HEK293 (cell line): ENCODE results near the gene TACR2.
A peak's percentile ranks its signal among the peaks of the same experiment; 100 is the strongest.

Source experiments
- CTCF ChIP-seq: fragments of 450-650 bp; formaldehyde crosslinking; IDR thresholded peaks from 2 replicates; pipeline ENCODE4 v1.5.1; 2016; ENCODE audit warnings: missing biosample characterization, missing genetic modification characterization
- GFI1B ChIP-seq: fragments of 450-650 bp; formaldehyde crosslinking; IDR thresholded peaks from 2 replicates; pipeline ENCODE4 v1.5.1; 2016; ENCODE audit warnings: missing biosample characterization, missing genetic modification characterization
- GLI2 ChIP-seq: fragments of 450-650 bp; formaldehyde crosslinking; IDR thresholded peaks from 2 replicates; pipeline ENCODE4; 2017; ENCODE audit warnings: missing biosample characterization, missing genetic modification characterization, low read depth, borderline replicate concordance
- GLI4 ChIP-seq: fragments of 450-650 bp; formaldehyde crosslinking; IDR thresholded peaks from 2 replicates; pipeline ENCODE4 v1.5.1; 2016; ENCODE audit warnings: missing biosample characterization, missing genetic modification characterization
- GLIS2 ChIP-seq: fragments of 450-650 bp; formaldehyde crosslinking; IDR thresholded peaks from 2 replicates; pipeline ENCODE4 v1.5.1; 2016; ENCODE audit warnings: missing biosample characterization, missing genetic modification characterization
- OSR2 ChIP-seq: fragments of 450-650 bp; formaldehyde crosslinking; IDR thresholded peaks from 2 replicates; pipeline ENCODE4 v1.5.1; 2016; ENCODE audit warnings: missing biosample characterization, missing genetic modification characterization
- OVOL3 ChIP-seq: fragments of 450-650 bp; formaldehyde crosslinking; IDR thresholded peaks from 2 replicates; pipeline ENCODE4 v1.5.1; 2016; ENCODE audit warnings: missing biosample characterization, missing genetic modification characterization
- TRIM28 ChIP-seq: IDR thresholded peaks from 2 replicates; pipeline ENCODE4 v1.6.1; 2011; ENCODE audit warnings: low read length, control low read depth, borderline replicate concordance
- WT1 ChIP-seq: fragments of 450-650 bp; formaldehyde crosslinking; IDR thresholded peaks from 2 replicates; pipeline ENCODE4 v1.5.1; 2016; ENCODE audit warnings: missing biosample characterization, missing genetic modification characterization
- ZBTB6 ChIP-seq: fragments of 450-650 bp; formaldehyde crosslinking; IDR thresholded peaks from 2 replicates; pipeline ENCODE4 v1.5.1; 2017; ENCODE audit warnings: missing biosample characterization, missing genetic modification characterization
- ZIC2 ChIP-seq: fragments of 450-650 bp; formaldehyde crosslinking; IDR thresholded peaks from 2 replicates; pipeline ENCODE4 v1.5.1; 2016; ENCODE audit warnings: missing biosample characterization, missing genetic modification characterization
- ZNF133 ChIP-seq: fragments of 450-650 bp; formaldehyde crosslinking; IDR thresholded peaks from 2 replicates; pipeline ENCODE4 v1.5.1; 2016; ENCODE audit warnings: missing biosample characterization, missing genetic modification characterization
- ZNF140 ChIP-seq: fragments of 450-650 bp; formaldehyde crosslinking; IDR thresholded peaks from 2 replicates; pipeline ENCODE4 v1.5.1; 2016; ENCODE audit warnings: missing biosample characterization, missing genetic modification characterization
- ZNF175 ChIP-seq: fragments of 450-650 bp; formaldehyde crosslinking; IDR thresholded peaks from 2 replicates; pipeline ENCODE4 v1.5.1; 2016; ENCODE audit warnings: missing biosample characterization, missing genetic modification characterization
- ZNF202 ChIP-seq: fragments of 450-650 bp; formaldehyde crosslinking; IDR thresholded peaks from 2 replicates; pipeline ENCODE4 v1.5.1; 2016; ENCODE audit warnings: missing biosample characterization, missing genetic modification characterization, borderline replicate concordance
- ZNF214 ChIP-seq: fragments of 450-650 bp; formaldehyde crosslinking; IDR thresholded peaks from 2 replicates; pipeline ENCODE4 v1.5.1; 2017; ENCODE audit warnings: missing biosample characterization, mild to moderate bottlenecking, missing genetic modification characterization, borderline replicate concordance
- ZNF354C ChIP-seq: fragments of 450-650 bp; formaldehyde crosslinking; IDR thresholded peaks from 2 replicates; pipeline ENCODE4 v1.5.1; 2016; ENCODE audit warnings: missing biosample characterization, missing genetic modification characterization, low read depth, borderline replicate concordance
- ZNF391 ChIP-seq: fragments of 450-650 bp; formaldehyde crosslinking; IDR thresholded peaks from 2 replicates; pipeline ENCODE4 v1.5.1; 2016; ENCODE audit warnings: low read depth, missing biosample characterization, missing genetic modification characterization, borderline replicate concordance
- ZNF398 ChIP-seq: fragments of 450-650 bp; formaldehyde crosslinking; IDR thresholded peaks from 2 replicates; pipeline ENCODE4 v1.5.1; 2017; ENCODE audit warnings: missing biosample characterization, missing genetic modification characterization
- ZNF580 ChIP-seq: fragments of 450-650 bp; formaldehyde crosslinking; IDR thresholded peaks from 2 replicates; pipeline ENCODE4 v1.5.1; 2016; ENCODE audit warnings: missing biosample characterization, missing genetic modification characterization
- ZNF624 ChIP-seq: fragments of 450-650 bp; formaldehyde crosslinking; IDR thresholded peaks from 2 replicates; pipeline ENCODE4 v1.5.1; 2017; ENCODE audit warnings: missing biosample characterization, missing genetic modification characterization
- ZNF629 ChIP-seq: fragments of 450-650 bp; formaldehyde crosslinking; IDR thresholded peaks from 2 replicates; pipeline ENCODE4 v1.5.1; 2017; ENCODE audit warnings: missing biosample characterization, missing genetic modification characterization
- ZNF639 ChIP-seq: fragments of 450-650 bp; formaldehyde crosslinking; IDR thresholded peaks from 2 replicates; pipeline ENCODE4 v1.5.1; 2016; ENCODE audit warnings: missing biosample characterization, missing genetic modification characterization
- ZNF792 ChIP-seq: fragments of 450-650 bp; formaldehyde crosslinking; IDR thresholded peaks from 2 replicates; pipeline ENCODE4 v1.5.1; 2016; ENCODE audit warnings: missing biosample characterization, missing genetic modification characterization
- TF ChIP-seq, protein P1 (sequence below): fragments of 450-650 bp; formaldehyde crosslinking; IDR thresholded peaks from 2 replicates; pipeline ENCODE4 v1.5.1; 2016; ENCODE audit warnings: missing biosample characterization, missing genetic modification characterization
- TF ChIP-seq, protein P2 (sequence below): fragments of 450-650 bp; formaldehyde crosslinking; IDR thresholded peaks from 2 replicates; pipeline ENCODE4 v1.5.1; 2016; ENCODE audit warnings: missing biosample characterization, missing genetic modification characterization
- TF ChIP-seq, protein P3 (sequence below): fragments of 450-650 bp; formaldehyde crosslinking; IDR thresholded peaks from 2 replicates; pipeline ENCODE4 v1.5.1; 2016; ENCODE audit warnings: missing biosample characterization, missing genetic modification characterization

TACR2 gene

DNA sequence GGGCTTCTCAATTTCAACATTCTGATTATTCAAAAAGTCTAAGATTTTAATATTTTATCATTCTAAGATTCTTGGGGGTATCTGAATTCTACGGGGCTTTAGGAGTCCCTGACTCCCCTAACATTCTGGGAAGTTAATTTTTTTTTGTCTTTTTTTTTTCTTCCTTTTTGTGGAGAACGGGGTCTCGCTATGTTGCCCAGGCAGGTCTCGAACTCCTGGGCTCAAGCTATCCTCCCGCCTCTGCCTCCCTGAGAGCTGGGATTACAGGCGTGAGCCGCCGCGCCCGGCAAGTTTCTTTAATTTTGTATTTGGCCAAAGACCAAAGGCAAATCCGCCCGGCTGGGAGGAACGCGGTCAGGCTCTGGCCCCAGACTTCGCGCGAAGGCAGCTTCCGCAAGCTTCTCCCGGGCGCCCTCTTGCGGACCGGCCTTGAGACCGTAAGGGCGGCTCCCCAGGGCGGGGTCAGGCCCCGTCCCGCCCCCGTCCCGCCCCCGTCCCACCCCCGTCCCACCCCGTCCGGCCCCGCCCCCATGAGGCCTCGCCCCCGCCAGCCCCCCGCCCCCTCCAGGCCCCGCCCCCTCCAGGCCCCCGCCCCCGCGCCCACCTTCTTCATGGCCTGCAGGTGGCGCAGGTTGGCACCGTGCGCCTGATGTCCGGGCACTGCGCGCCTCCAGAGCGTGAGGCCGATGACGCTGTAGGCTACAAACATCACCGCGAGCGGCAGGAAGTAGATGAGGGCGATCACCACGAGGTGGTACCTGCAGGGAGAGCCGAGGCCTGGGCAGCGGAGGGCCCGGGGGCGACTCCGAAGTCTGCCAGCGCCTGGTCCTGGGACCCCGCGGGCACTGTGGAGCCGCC, 8.2 kb downstream of the TACR2 start (continued):
- TF ChIP-seq ZNF580 (tag by site-specific recombination), result peak; percentile 90
- no peak for TF ChIP-seq ZNF202 (tag by site-specific recombination)
- TF ChIP-seq, protein P1, sequence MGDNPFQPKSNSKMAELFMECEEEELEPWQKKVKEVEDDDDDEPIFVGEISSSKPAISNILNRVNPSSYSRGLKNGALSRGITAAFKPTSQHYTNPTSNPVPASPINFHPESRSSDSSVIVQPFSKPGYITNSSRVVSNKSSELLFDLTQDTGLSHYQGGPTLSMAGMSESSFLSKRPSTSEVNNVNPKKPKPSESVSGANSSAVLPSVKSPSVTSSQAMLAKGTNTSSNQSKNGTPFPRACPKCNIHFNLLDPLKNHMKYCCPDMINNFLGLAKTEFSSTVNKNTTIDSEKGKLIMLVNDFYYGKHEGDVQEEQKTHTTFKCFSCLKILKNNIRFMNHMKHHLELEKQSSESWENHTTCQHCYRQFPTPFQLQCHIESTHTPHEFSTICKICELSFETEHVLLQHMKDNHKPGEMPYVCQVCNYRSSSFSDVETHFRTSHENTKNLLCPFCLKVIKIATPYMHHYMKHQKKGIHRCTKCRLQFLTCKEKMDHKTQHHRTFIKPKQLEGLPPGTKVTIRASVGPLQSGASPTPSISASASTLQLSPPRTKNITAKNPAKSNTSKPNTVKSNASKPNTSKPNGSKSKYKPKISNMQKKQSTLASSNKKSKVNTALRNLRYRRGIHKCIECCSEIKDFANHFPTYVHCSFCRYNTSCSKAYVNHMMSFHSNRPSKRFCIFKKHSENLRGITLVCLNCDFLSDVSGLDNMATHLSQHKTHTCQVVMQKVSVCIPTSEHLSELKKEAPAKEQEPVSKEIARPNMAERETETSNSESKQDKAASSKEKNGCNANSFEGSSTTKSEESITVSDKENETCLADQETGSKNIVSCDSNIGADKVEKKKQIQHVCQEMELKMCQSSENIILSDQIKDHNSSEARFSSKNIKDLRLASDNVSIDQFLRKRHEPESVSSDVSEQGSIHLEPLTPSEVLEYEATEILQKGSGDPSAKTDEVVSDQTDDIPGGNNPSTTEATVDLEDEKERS, result no peak
- no peak for TF ChIP-seq ZNF140
- TF ChIP-seq GLI2 (tag by site-specific recombination), result no peak
- no peak for TF ChIP-seq GFI1B
- TF ChIP-seq ZNF175, result no peak
- TF ChIP-seq ZNF391 (tag by site-specific recombination), result no peak
- TF ChIP-seq ZNF133 (tag by site-specific recombination), result no peak
- peak; percentile 51; the same call in 1 of the 2 replicates for TF ChIP-seq WT1 (tag by site-specific recombination)
- peak; percentile 82 for TF ChIP-seq ZNF629 (tag by site-specific recombination)
- TF ChIP-seq OVOL3 (tag by site-specific recombination), result no peak
- TF ChIP-seq ZNF214 (tag by site-specific recombination), result no peak
- no peak for TF ChIP-seq GLI4 (tag by site-specific recombination)
- TF ChIP-seq TRIM28, result no peak
- no peak for TF ChIP-seq ZNF354C (tag by site-specific recombination)
- TF ChIP-seq GLIS2 (tag by site-specific recombination), result peak; percentile 33; the same call in 1 of the 2 replicates
- TF ChIP-seq ZNF398 (tag by site-specific recombination), result no peak
- no peak for TF ChIP-seq ZNF624 (tag by site-specific recombination)
- TF ChIP-seq CTCF (tag by site-specific recombination), result peak; percentile 81
- peak; percentile 85 for TF ChIP-seq ZIC2 (tag by site-specific recombination)
- TF ChIP-seq ZNF792 (tag by site-specific recombination), result no peak
- TF ChIP-seq, protein P2, sequence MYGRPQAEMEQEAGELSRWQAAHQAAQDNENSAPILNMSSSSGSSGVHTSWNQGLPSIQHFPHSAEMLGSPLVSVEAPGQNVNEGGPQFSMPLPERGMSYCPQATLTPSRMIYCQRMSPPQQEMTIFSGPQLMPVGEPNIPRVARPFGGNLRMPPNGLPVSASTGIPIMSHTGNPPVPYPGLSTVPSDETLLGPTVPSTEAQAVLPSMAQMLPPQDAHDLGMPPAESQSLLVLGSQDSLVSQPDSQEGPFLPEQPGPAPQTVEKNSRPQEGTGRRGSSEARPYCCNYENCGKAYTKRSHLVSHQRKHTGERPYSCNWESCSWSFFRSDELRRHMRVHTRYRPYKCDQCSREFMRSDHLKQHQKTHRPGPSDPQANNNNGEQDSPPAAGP (tag by site-specific recombination), result peak; percentile 18; the same call in 1 of the 2 replicates
- no peak for TF ChIP-seq OSR2
- 0 out of 2 replicates have a peak, but pooled peaks have one; percentile 6 for TF ChIP-seq ZBTB6 (tag by site-specific recombination)
- TF ChIP-seq ZNF639 (tag by site-specific recombination), result no peak
- TF ChIP-seq, protein P3, sequence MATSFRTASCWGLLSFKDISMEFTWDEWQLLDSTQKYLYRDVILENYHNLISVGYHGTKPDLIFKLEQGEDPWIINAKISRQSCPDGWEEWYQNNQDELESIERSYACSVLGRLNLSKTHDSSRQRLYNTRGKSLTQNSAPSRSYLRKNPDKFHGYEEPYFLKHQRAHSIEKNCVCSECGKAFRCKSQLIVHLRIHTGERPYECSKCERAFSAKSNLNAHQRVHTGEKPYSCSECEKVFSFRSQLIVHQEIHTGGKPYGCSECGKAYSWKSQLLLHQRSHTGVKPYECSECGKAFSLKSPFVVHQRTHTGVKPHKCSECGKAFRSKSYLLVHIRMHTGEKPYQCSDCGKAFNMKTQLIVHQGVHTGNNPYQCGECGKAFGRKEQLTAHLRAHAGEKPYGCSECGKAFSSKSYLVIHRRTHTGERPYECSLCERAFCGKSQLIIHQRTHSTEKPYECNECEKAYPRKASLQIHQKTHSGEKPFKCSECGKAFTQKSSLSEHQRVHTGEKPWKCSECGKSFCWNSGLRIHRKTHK, result no peak
